ENCODE measurements around the gene RIMBP2.

RIMBP2 gene

DNA sequence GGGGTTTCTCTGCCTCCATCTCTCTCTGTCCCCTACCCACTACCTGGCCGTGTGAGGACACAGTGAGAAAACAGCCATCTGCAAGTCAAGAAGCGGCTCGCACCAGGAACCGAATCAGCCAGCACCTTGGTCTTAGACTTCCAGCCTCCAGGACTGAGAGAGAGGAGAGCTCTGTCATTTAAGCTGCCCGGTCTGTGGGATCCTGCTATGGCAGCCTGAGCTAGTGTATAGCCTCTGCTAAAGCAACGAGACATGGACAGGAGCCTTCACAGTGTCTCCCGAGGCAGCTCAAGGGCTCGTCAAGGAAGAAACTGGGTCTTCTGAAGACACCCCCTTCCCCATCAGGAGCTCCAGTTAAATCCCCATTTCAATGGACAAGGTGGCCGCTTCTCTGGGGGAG is 192.9 kb downstream of the RIMBP2 start:
- TF ChIP-seq, protein P1, sequence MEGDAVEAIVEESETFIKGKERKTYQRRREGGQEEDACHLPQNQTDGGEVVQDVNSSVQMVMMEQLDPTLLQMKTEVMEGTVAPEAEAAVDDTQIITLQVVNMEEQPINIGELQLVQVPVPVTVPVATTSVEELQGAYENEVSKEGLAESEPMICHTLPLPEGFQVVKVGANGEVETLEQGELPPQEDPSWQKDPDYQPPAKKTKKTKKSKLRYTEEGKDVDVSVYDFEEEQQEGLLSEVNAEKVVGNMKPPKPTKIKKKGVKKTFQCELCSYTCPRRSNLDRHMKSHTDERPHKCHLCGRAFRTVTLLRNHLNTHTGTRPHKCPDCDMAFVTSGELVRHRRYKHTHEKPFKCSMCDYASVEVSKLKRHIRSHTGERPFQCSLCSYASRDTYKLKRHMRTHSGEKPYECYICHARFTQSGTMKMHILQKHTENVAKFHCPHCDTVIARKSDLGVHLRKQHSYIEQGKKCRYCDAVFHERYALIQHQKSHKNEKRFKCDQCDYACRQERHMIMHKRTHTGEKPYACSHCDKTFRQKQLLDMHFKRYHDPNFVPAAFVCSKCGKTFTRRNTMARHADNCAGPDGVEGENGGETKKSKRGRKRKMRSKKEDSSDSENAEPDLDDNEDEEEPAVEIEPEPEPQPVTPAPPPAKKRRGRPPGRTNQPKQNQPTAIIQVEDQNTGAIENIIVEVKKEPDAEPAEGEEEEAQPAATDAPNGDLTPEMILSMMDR (IDR thresholded peaks at IDR 0.05; ENCODE audit: insufficient read depth, low read depth, low read length, missing control alignments), result no peak
- no peak overlapping the region for H3K4me3 ChIP-seq (ENCODE audit: low read length)
- DNase-seq (ENCODE audit: low read depth), result no peak

DNA sequence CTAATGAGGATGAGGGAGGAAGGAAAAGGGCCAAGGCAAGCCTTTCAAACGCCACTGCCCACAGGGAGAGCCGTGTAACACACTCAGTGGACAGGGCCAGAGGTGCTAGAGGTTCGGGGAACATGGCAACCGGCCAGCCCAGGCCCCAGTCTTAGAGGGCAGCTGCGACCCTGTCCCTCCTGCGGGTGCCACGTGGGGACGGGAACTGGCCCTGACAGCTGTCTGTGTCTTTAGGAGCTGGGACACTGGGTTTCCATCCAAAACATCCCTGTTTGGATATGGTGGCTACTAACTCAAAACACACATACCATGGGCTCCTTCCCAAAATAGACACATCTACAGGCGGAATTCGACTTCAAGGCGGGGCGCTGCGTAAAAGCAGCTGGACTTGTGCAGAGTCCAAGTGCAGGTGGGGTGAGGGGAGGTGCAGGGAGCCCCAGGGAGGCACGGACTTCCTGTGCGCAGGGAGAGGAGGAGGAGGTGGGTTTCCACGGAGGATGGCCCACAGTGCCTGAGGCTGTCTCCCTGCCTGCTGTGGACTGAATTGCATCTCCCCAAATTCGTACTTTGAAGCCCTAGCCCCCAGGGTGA is 193.8 kb downstream of the RIMBP2 start:
- TF ChIP-seq, protein P1 (IDR thresholded peaks at IDR 0.05; ENCODE audit: insufficient read depth, low read depth, low read length, missing control alignments), result no peak
- DNase-seq (ENCODE audit: low read depth), result no peak
- no peak overlapping the region for H3K4me3 ChIP-seq (ENCODE audit: low read length)

DNA sequence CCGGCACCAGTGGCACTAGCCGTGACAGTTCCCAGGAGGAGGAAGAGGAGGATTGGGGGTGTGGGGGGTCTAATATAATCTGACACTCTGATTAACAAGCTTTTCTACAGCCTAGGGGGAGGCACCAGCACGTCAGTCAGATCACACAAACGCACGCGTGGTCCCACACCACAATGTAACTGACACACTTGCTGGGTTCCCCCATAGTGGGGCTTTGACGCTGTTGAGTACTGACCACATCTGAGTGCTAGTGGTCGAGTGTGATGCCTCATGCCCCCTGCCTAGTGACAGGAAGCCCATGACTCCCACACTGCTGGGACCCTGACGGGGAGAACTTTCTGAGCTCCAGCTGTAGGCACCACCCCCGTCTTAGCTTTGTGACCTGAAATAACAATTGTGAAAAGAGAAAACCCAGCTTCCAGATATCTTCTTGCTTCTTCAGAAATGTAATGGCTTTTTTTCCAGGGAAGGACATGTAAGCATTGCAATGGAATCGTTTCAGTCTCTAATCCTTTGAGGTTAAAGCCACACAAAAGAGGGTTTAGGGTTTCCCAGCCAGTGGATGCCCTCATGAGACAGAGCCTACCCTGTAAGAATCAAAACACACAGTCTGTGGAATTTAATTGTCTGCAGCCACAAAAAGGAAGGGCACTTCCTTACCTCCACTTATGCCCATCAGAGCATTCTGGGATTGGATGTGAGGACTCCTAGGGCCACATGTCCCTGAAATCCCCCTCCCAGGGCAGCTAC is 194.5 kb downstream of the RIMBP2 start:
- DNase-seq (ENCODE audit: low read depth), result no peak
- TF ChIP-seq, protein P1 (IDR thresholded peaks at IDR 0.05; ENCODE audit: insufficient read depth, low read depth, low read length, missing control alignments), result no peak
- no peak overlapping the region for H3K4me3 ChIP-seq (ENCODE audit: low read length)

DNA sequence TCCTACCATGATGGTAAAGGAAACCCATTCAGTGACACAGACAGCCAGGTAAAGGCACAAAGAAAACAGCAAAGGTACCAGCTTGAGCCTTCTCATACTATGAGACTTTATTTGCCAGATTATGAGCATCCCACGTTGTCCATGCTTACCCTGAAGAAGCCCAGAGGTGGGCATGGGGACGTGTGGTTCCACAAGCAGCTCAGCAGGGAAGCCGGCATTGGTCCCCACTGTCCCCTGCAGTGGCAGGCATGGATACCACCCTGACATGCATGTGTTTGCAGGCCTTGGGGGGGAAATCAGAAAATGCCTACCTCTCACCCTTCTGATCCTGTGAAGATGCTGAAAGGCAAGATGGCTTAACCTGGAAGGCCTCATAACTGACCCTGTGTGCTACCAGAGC is 195.3 kb downstream of the RIMBP2 start:
- DNase-seq (ENCODE audit: low read depth), result no peak
- TF ChIP-seq, protein P1 (IDR thresholded peaks at IDR 0.05; ENCODE audit: insufficient read depth, low read depth, low read length, missing control alignments), result no peak
- no peak overlapping the region for H3K4me3 ChIP-seq (ENCODE audit: low read length)

DNA sequence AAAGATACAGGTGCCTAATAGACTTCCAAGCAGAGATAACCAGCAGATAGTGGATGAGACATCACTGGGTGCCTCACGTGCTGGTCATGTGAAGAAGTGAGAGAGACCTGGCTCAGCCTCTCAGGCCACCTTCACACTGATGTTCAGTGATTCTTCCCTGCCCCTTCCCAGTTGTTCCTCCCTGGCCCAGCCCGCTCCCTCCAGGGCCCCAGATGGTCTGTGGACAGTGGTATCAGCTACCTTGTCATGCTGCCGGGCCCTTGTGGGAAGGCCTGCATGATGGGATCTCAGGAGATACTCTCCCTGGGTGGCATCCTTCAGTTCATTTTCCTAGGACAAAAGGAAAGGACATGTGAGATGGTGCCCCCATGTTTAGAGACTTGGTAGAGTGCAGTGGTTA is 198.5 kb downstream of the RIMBP2 start:
- no peak overlapping the region for H3K4me3 ChIP-seq (ENCODE audit: low read length)
- DNase-seq (ENCODE audit: low read depth), result no peak

DNA sequence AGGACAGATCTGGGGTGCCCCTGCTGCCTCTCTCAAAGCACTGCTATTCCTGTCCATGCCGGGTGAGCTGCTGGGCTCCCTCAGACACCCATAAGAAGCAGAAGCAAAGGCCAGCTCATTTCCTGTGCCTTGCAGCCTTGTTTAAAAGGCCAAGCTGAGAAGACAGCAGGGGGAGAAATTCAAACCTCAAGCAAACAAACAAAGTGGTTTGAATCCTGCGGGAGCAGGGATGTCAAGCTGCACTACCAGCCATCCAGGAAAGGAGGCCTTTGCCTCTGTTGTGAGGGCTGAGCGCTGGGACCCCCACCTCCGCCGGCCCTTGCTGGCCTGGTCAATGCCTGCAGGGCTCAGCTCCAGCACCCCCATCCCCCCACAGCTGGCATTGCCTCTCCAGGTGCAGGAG is 201.9 kb downstream of the RIMBP2 start:
- no peak for DNase-seq (ENCODE audit: low read depth)
- H3K4me3 ChIP-seq (ENCODE audit: low read length), result no peak overlapping the region
- TF ChIP-seq, protein P1 (IDR thresholded peaks at IDR 0.05; ENCODE audit: insufficient read depth, low read depth, low read length, missing control alignments), result no peak

More for the DNA sequence above, 198.5 kb downstream of the RIMBP2 start:
- TF ChIP-seq, protein P1 (IDR thresholded peaks at IDR 0.05; ENCODE audit: insufficient read depth, low read depth, low read length, missing control alignments), result no peak

Data from epithelial cell of esophagus (primary cell).